SK-N-SH (cell line): ENCODE data around the gene NPM1. TPM values are rescaled to one million over a fixed set of nuclear protein-coding genes. Genes with fewer than 3 reads are reported as not detected.

Experiments
- CTCF ChIA-PET: fragments of 300-600, 350-600 bp; formaldehyde crosslinking; extraction: SDS; loops from one replicate; lab custom pipeline; 2021; lab: Yijun Ruan, JAX
- POLR2A ChIA-PET: fragments of 350-600 bp; sonication (Branson Sonifier 250); formaldehyde crosslinking; extraction: SDS; loops from one replicate; lab custom pipeline; 2020; ENCODE audit warnings: antibody characterized with exemption, inconsistent platforms; lab: Yijun Ruan, JAX
- DNase-seq: peaks from one replicate; pipeline ENCODE4 v3.0.0; 2012
- H2AFZ ChIP-seq: fragments of 200-600 bp; sonication (generic); 2 replicates; pipeline ENCODE4 v1.8.1; 2016; ENCODE audit warnings: antibody characterized with exemption, mild to moderate bottlenecking, low read depth
- H3F3A ChIP-seq: fragments of 200-600 bp; sonication (generic); replicated peaks from 2 replicates; pipeline ENCODE3; 2016; ENCODE audit warnings: antibody characterized with exemption, mild to moderate bottlenecking; ENCODE audit not compliant: insufficient read depth
- H3K27ac ChIP-seq, 2 experiments: fragments of 200-500 bp in 1 of 2; fragments of 200-600 bp in 1 of 2; sonication (Bioruptor generic) in 1 of 2; sonication (generic), shearing (Covaris generic) in 1 of 2; 2 replicates each; pipeline versions ENCODE4 v1.5.1 to v1.6.1; 2014 to 2016; ENCODE audit warnings: low read depth in 2 of 2, inconsistent platforms in 1 of 2, low read length in 1 of 2, mild to moderate bottlenecking in 1 of 2, mixed read lengths in 1 of 2
- H3K27me3 ChIP-seq: fragments of 200-600 bp; sonication (generic), shearing (Covaris generic); 2 replicates; pipeline ENCODE4 v1.6.1; 2016; ENCODE audit warnings: mixed run types; ENCODE audit not compliant: insufficient read depth
- H3K36me3 ChIP-seq, 2 experiments: fragments of 200-500 bp in 1 of 2; fragments of 200-600 bp in 1 of 2; sonication (Bioruptor generic) in 1 of 2; sonication (generic) in 1 of 2; replicated peaks in 1 of 2; 2 replicates each; pipeline versions ENCODE3 to v1.5.1; 2014 to 2016; ENCODE audit warnings: low read length in 1 of 2, mild to moderate bottlenecking in 1 of 2; ENCODE audit not compliant: insufficient read depth in 2 of 2, control insufficient read depth in 1 of 2
- H3K4me1 ChIP-seq, 2 experiments: fragments of 200-500 bp in 1 of 2; fragments of 200-600 bp in 1 of 2; sonication (Bioruptor generic) in 1 of 2; sonication (generic), shearing (Covaris generic) in 1 of 2; 2 replicates each; pipeline versions ENCODE4 v1.5.1 to v1.6.1; 2014 to 2016; ENCODE audit warnings: low read depth in 1 of 2, low read length in 1 of 2, mixed run types in 1 of 2; ENCODE audit not compliant: insufficient read depth in 2 of 2, control insufficient read depth in 1 of 2
- H3K4me2 ChIP-seq: fragments of 200-600 bp; sonication (generic), shearing (Covaris generic); 2 replicates; pipeline ENCODE4 v1.6.1; 2017; ENCODE audit warnings: mixed run types
- H3K4me3 ChIP-seq, 2 experiments: fragments of 200-500 bp in 1 of 2; fragments of 200-600 bp in 1 of 2; sonication (Bioruptor generic) in 1 of 2; sonication (generic), shearing (Covaris generic) in 1 of 2; 2 replicates each; pipeline versions ENCODE4 v1.5.1 to v1.8.1; 2014 to 2016; ENCODE audit warnings: low read depth in 2 of 2, inconsistent platforms in 1 of 2, low read length in 1 of 2, mild to moderate bottlenecking in 1 of 2, mixed read lengths in 1 of 2, moderate library complexity in 1 of 2
- H3K79me2 ChIP-seq: fragments of 200-600 bp; sonication (generic); 2 replicates; pipeline ENCODE4 v1.8.1; 2017; ENCODE audit warnings: mild to moderate bottlenecking; ENCODE audit not compliant: insufficient read depth
- H3K9ac ChIP-seq: fragments of 200-600 bp; sonication (generic); 2 replicates; pipeline ENCODE4 v1.6.1; 2017; ENCODE audit warnings: mixed run types
- H3K9me2 ChIP-seq: fragments of 200-600 bp; sonication (generic); 2 replicates; pipeline ENCODE4 v1.6.1; 2017; ENCODE audit warnings: mixed run types
- H3K9me3 ChIP-seq: fragments of 200-600 bp; sonication (generic); 2 replicates; pipeline ENCODE4 v1.6.1; 2017; ENCODE audit warnings: mixed run types, mild to moderate bottlenecking, moderate library complexity
- H4K20me1 ChIP-seq: fragments of 200-600 bp; sonication (generic); 2 replicates; pipeline ENCODE4 v1.6.1; 2017; ENCODE audit warnings: mild to moderate bottlenecking, mixed run types; ENCODE audit not compliant: insufficient read depth
- CHD2 ChIP-seq: fragments of 150-350 bp; IDR thresholded peaks from 2 replicates; pipeline ENCODE4 v1.6.1; 2018; ENCODE audit warnings: low read length; ENCODE audit not compliant: partially characterized antibody
- ELF1 ChIP-seq: IDR thresholded peaks from 2 replicates; pipeline ENCODE4 v1.4.0; 2012
- EZH2phosphoT487 ChIP-seq: fragments of 200-600 bp; sonication (generic); IDR thresholded peaks from 2 replicates; pipeline ENCODE4 v1.6.1; 2017; ENCODE audit warnings: low read depth, mixed run types, mild to moderate bottlenecking, antibody characterized with exemption, moderate library complexity, borderline replicate concordance
- FOXJ3 ChIP-seq: sonication (generic); formaldehyde crosslinking; IDR thresholded peaks from 2 replicates; pipeline ENCODE4 v1.5.1; 2020; ENCODE audit warnings: mild to moderate bottlenecking, missing genetic modification reagents
- FOXM1 ChIP-seq: IDR thresholded peaks from 2 replicates; pipeline ENCODE4 v1.4.0; 2012; ENCODE audit warnings: low read depth, mild to moderate bottlenecking
- IRF3 ChIP-seq: fragments of 150-350 bp; IDR thresholded peaks from 2 replicates; pipeline ENCODE4 v1.6.1; 2016; ENCODE audit warnings: mild to moderate bottlenecking, low read depth, low read length
- JUND ChIP-seq: IDR thresholded peaks from 2 replicates; pipeline ENCODE4 v1.4.0; 2012
- MEF2A ChIP-seq: IDR thresholded peaks from 2 replicates; pipeline ENCODE4 v1.4.0; 2012; ENCODE audit warnings: low read depth, borderline replicate concordance
- NFIC ChIP-seq: IDR thresholded peaks from 2 replicates; pipeline ENCODE4 v1.4.0; 2012; ENCODE audit warnings: borderline replicate concordance
- NRF1 ChIP-seq: IDR thresholded peaks from 2 replicates; pipeline ENCODE4 v1.6.1; 2012; ENCODE audit warnings: low read depth, mild to moderate bottlenecking, low read length
- RCOR1 ChIP-seq: fragments of 150-350 bp; IDR thresholded peaks from 2 replicates; pipeline ENCODE4 v1.6.1; 2017; ENCODE audit warnings: antibody characterized with exemption, low read length
- REST ChIP-seq: IDR thresholded peaks from 2 replicates; pipeline ENCODE4 v1.6.1; 2012; ENCODE audit warnings: mild to moderate bottlenecking, low read depth, low read length, moderate library complexity
- RFX5 ChIP-seq: IDR thresholded peaks from 2 replicates; pipeline ENCODE4 v1.6.1; 2012; ENCODE audit warnings: mild to moderate bottlenecking, improper control_type of control experiment, low read length
- RXRA ChIP-seq: IDR thresholded peaks from 2 replicates; pipeline ENCODE4 v1.4.0; 2012; ENCODE audit warnings: low read depth, mild to moderate bottlenecking, borderline replicate concordance
- SIN3A ChIP-seq: IDR thresholded peaks from 2 replicates; pipeline ENCODE4 v1.6.1; 2012; ENCODE audit warnings: low read depth, mild to moderate bottlenecking, low read length, moderate library complexity, borderline replicate concordance
- SMC3 ChIP-seq: IDR thresholded peaks from 2 replicates; pipeline ENCODE4 v1.6.1; 2012; ENCODE audit warnings: low read depth, low read length, improper control_type of control experiment
- TAF1 ChIP-seq: IDR thresholded peaks from 2 replicates; pipeline ENCODE4 v1.6.1; 2012; ENCODE audit warnings: low read depth, mild to moderate bottlenecking, low read length, moderate library complexity, borderline replicate concordance
- TCF12 ChIP-seq: IDR thresholded peaks from 2 replicates; pipeline ENCODE4 v1.4.0; 2012
- TEAD4 ChIP-seq: IDR thresholded peaks from 2 replicates; pipeline ENCODE4 v1.4.0; 2012; ENCODE audit warnings: mild to moderate bottlenecking, borderline replicate concordance; ENCODE audit not compliant: insufficient read depth
- USF1 ChIP-seq: IDR thresholded peaks from 2 replicates; pipeline ENCODE4 v1.4.0; 2012; ENCODE audit warnings: low read depth, borderline replicate concordance
- USF2 ChIP-seq: fragments of 150-350 bp; IDR thresholded peaks from 2 replicates; pipeline ENCODE4 v1.6.1; 2017; ENCODE audit warnings: antibody characterized with exemption, low read length, low read depth, borderline replicate concordance
- YY1 ChIP-seq: IDR thresholded peaks from 2 replicates; pipeline ENCODE4 v1.4.0; 2012; ENCODE audit warnings: low read depth, mild to moderate bottlenecking
- ZBTB33 ChIP-seq: IDR thresholded peaks from 2 replicates; pipeline ENCODE4 v1.4.0; 2012; ENCODE audit warnings: low read depth, borderline replicate concordance
- WGBS: methylation state at CpG from one replicate; pipeline ENCODE4 v1.1.6; 2017; ENCODE audit warnings: low lambda C conversion rate; 5-methylcytosine and 5-hydroxymethylcytosine counted together
- polyA plus RNA-seq, 3 experiments: library from polyadenylated mRNA; depleted of rRNA; stranded (reverse); fragments of >200 nt; gene quantifications; 2 replicates each; pipeline ENCODE4 v1.2.3, GENCODE V29; 2012

The NPM1 gene
- polyA plus RNA-seq (2012; rRNA removed), result 601 and 4,764 TPM in 2 replicates
- 831 and 5,787 TPM in 2 replicates for polyA plus RNA-seq (2012; cell fraction: cytosol; rRNA removed)
- 180 and 3,140 TPM in 2 replicates for polyA plus RNA-seq (2012; cell fraction: nucleus; rRNA removed)

- ChIA-PET POLR2A (interaction anchor here (0.6 to 2.3 kb wide), 12 partner anchors 8 to 398 kb away, joined by 3 to 9 read pairs (median 4); partner anchors contain the start of gene TLX3), CTCF (interaction anchor here (1.2 to 1.5 kb wide), 2 partner anchors 45 kb away, joined by 3 to 6 read pairs; no protein-coding TSS in a partner anchor)
- Histone ChIP-seq H3K27me3 (no peaks in the 10 kb centered on the region), H3K4me3 (peak within 1 kb of the TSS; percentile 77 to 82), H3F3A (peaks cover 13% of the 10 kb centered on the region), H3K4me2 (peak within 1 kb of the TSS; percentile 89), H3K9ac (peak within 1 kb of the TSS; percentile 89), H4K20me1 (peaks cover 45% of the 10 kb centered on the region), H3K36me3 (peaks cover 29 to 33% of the 10 kb centered on the region in 2 experiments), H3K9me2 (no peaks in the 10 kb centered on the region), H3K9me3 (no peaks in the 10 kb centered on the region), H3K27ac (peak within 1 kb of the TSS; percentile 88 to 92), H3K79me2 (peaks cover 48% of the 10 kb centered on the region), H2AFZ (peak within 1 kb of the TSS; percentile 99), H3K4me1 (peaks cover 7 to 16% of the 10 kb centered on the region in 2 experiments; a peak in 3 of 4 replicates)
- WGBS, result 1% methylated on average over 49 of the region's 56 CpGs
- DNase-seq, result peak; percentile 100
- TF ChIP-seq USF1 (no peak; the same call in 1 of the 2 replicates), RCOR1 (no peak), JUND (no peak), RFX5 (no peak), EZH2phosphoT487 (no peak), REST (peak; percentile 69), MEF2A (no peak), SMC3 (no peak), ZBTB33 (peak; percentile 96), IRF3 (no peak), NRF1 (peak; percentile 95), TAF1 (peak; percentile 98), FOXM1 (no peak), TCF12 (no peak), TEAD4 (no peak), SIN3A (peak; percentile 87; the same call in 1 of the 2 replicates), ELF1 (no peak), CHD2 (peak; percentile 98), FOXJ3 (CRISPR knock-in tag) (no peak), USF2 (no peak), RXRA (no peak), YY1 (peak; percentile 96), NFIC (no peak)
Measured at GRCh38 chr5:171387345-171387969, at the start of gene NPM1. TSS of gene NPM1 (plus strand) at chr5:171387849. CDS start at chr5:171387949, 100 bp downstream.
